Naive thymus-derived CD4-positive, alpha-beta T cell (primary cell): ENCODE data around the gene KIAA0930. TPM values are rescaled to one million over a fixed set of nuclear protein-coding genes. Genes with fewer than 3 reads are reported as not detected.
"Not testable (repeated sequence)": the region's sequence is repeated elsewhere in the genome, so short reads cannot be mapped to it uniquely, and the experiment has no call there.

ENCODE experiments used
- ATAC-seq: fragments of 150-1000 bp; cut with Tn5 transposase; 2 replicates; pipeline ENCODE4 v1.10.0; 2021; ENCODE audit warnings: mild to moderate bottlenecking, moderate library complexity
- CTCF ChIA-PET: fragments of 350-600 bp; sonication (Branson Sonifier 250); formaldehyde crosslinking; loops from one replicate; lab custom pipeline; 2021; ENCODE audit warnings: antibody characterized with exemption; lab: Charles Lee
- POLR2A ChIA-PET: fragments of 350-600 bp; sonication (Branson Sonifier 250); formaldehyde crosslinking; loops from one replicate; lab custom pipeline; 2021; ENCODE audit warnings: antibody characterized with exemption, inconsistent platforms; lab: Charles Lee
- DNase-seq, 9 donors: peaks; one replicate each; pipeline versions ENCODE4 v3.0.0 to v3.0.0-alpha.2; 2020 to 2022; ENCODE audit warnings: mixed read lengths in 1 of 9
- H3K27ac ChIP-seq: one replicate; pipeline ENCODE4 v1.7.0; 2013; ENCODE audit warnings: mild to moderate bottlenecking, low read depth, low read length, moderate library complexity
- H3K27me3 ChIP-seq, 2 donors: one replicate each; pipeline ENCODE4 v1.7.0; 2013; ENCODE audit warnings: low read length in 2 of 2, mild to moderate bottlenecking in 2 of 2, moderate library complexity in 2 of 2; ENCODE audit not compliant: control insufficient read depth in 2 of 2, insufficient read depth in 2 of 2
- H3K36me3 ChIP-seq, 3 experiments: 1 replicate in 2 of 3; 2 replicates in 1 of 3; pipeline ENCODE4 v1.7.0; 2013; ENCODE audit warnings: low read length in 3 of 3, mild to moderate bottlenecking in 3 of 3, moderate library complexity in 1 of 3; ENCODE audit not compliant: insufficient read depth in 3 of 3, control insufficient read depth in 2 of 3
- H3K4me1 ChIP-seq, 2 donors: one replicate each; pipeline ENCODE4 v1.7.0; 2013; ENCODE audit warnings: low read length in 2 of 2, mild to moderate bottlenecking in 2 of 2, moderate library complexity in 1 of 2; ENCODE audit not compliant: control insufficient read depth in 2 of 2, insufficient read depth in 2 of 2
- H3K4me3 ChIP-seq: 2 replicates; pipeline ENCODE4 v1.7.0; 2013; ENCODE audit warnings: mild to moderate bottlenecking, low read length
- H3K9me3 ChIP-seq, 3 experiments: 1 replicate in 2 of 3; 2 replicates in 1 of 3; pipeline ENCODE4 v1.7.0; 2013; ENCODE audit warnings: low read length in 3 of 3; ENCODE audit not compliant: control insufficient read depth in 2 of 3
- H3K27ac Mint-ChIP-seq, 9 donors: one replicate each; pipeline ENCODE4 v1.8.0; 2020 to 2022; ENCODE audit warnings: mixed read lengths in 9 of 9, mild to moderate bottlenecking in 8 of 9, moderate library complexity in 5 of 9, inconsistent platforms in 2 of 9
- H3K27me3 Mint-ChIP-seq, 5 donors: one replicate each; pipeline ENCODE4 v1.8.0; 2021 to 2022; ENCODE audit warnings: mixed read lengths in 5 of 5, mild to moderate bottlenecking in 1 of 5
- H3K36me3 Mint-ChIP-seq, 5 donors: one replicate each; pipeline ENCODE4 v1.8.0; 2020 to 2022; ENCODE audit warnings: mixed read lengths in 5 of 5, mild to moderate bottlenecking in 3 of 5, inconsistent platforms in 1 of 5
- H3K4me1 Mint-ChIP-seq, 7 donors: one replicate each; pipeline ENCODE4 v1.8.0; 2020 to 2022; ENCODE audit warnings: mixed read lengths in 7 of 7, mild to moderate bottlenecking in 3 of 7, inconsistent platforms in 1 of 7
- H3K4me3 Mint-ChIP-seq, 10 donors: one replicate each; pipeline ENCODE4 v1.8.0; 2020 to 2022; ENCODE audit warnings: mild to moderate bottlenecking in 10 of 10, mixed read lengths in 10 of 10, moderate library complexity in 6 of 10, inconsistent platforms in 2 of 10
- H3K9me3 Mint-ChIP-seq, 11 donors: one replicate each; pipeline ENCODE4 v1.8.0; 2020 to 2022; ENCODE audit warnings: mixed read lengths in 11 of 11, mild to moderate bottlenecking in 4 of 11, inconsistent platforms in 1 of 11, moderate library complexity in 1 of 11
- intact Hi-C, 2 donors: fragments of 100-400 bp; cut with micrococcal nuclease; formaldehyde crosslinking; loops; one replicate each; pipeline ENCODE4 v1.15.1; 2023
- polyA plus RNA-seq, 2 donors: library from polyadenylated mRNA; unstranded; fragments of 300-500 nt; fragmentation: Illumina TruSeq; gene quantifications; one replicate each; pipeline ENCODE4 v1.2.3, GENCODE V29; 2021
- total RNA-seq, 6 experiments: library from RNA in 5 of 6; stranded (reverse) in 5 of 6; gene quantifications; 1 replicate in 5 of 6; 2 replicates in 1 of 6; pipeline ENCODE4 v1.2.3 and lab custom pipeline; 2021 to 2026

Gene KIAA0930
- total and polyA plus RNA-seq, 7 experiments from 2014 or later, result 2.3 to 58.2 (median 21.6) TPM

DNA sequence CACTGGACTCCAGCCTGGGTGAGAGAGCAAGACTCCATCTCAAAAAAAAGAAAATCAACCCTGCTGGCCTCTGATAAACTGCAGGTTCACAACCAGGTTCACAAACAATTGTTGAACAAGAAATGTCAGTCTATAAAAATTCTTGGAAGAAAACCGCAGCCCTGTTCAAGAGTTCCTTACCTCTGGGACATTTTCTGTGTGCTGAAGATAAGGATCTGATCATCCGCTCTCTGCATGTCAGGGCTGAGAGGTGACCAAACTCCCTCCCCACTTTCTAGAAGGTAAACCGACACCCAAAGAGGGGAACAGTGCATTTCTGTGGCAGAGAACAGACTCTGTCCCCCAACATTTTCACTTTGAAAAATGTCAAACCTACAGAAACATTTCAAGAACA is 39.9 kb upstream of the KIAA0930 start:
- Mint-ChIP-seq H3K27me3 (peaks cover 4 to 30% (median 10%) of the 10 kb centered on the region in 5 donors), H3K36me3 (no peaks in the 10 kb centered on the region), H3K27ac (peak overlapping the region in 2 of 9 donors; percentile 21 to 75), H3K4me3 (peak overlapping the region in 1 of 10 donors; percentile 4), H3K4me1 (peaks cover 6 to 21% (median 16%) of the 10 kb centered on the region in 7 donors), H3K9me3 (peaks cover 0 to 1% (median 0%) of the 10 kb centered on the region in 11 donors)
- intact Hi-C loops, result loop anchor here in 1 of 2 donors (5.0 kb wide), 1 partner anchor 37 kb away; no protein-coding TSS in a partner anchor
- ChIA-PET CTCF (no interaction called here), POLR2A (interaction anchor here (0.6 kb wide), 1 partner anchor 65 kb away, joined by 4 read pairs; no protein-coding TSS in a partner anchor)
- Histone ChIP-seq H3K36me3 (no peaks in the 10 kb centered on the region), H3K27ac (no peak overlapping the region), H3K27me3 (no peaks in the 10 kb centered on the region), H3K4me3 (no peak overlapping the region), H3K9me3 (no peaks in the 10 kb centered on the region), H3K4me1 (peaks cover 3 to 12% of the 10 kb centered on the region in 2 donors)
- ATAC-seq (no peak), DNase-seq (no peak)

DNA sequence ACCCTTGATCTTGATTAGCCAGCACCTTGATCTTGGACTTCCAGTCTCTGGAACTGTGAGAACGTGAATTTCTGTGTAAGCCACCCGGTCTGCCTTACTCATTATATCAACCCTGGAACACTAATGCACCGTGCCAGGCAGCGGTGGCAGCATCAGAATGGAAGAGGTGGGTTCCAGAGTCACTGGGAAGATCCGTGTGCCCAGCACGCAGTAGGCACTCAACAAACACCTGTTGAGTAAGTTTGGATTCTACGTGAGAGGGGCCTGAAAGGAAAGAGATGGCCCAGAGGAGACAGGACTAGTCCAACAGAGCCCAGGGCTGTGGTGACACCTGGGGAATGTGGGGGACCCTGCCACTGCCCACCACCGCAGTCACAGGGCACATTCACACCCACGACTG is 37.4 kb upstream of the KIAA0930 start:
- Histone ChIP-seq H3K27me3 (no peaks in the 10 kb centered on the region), H3K4me1 (peaks cover 0 to 7% of the 10 kb centered on the region in 2 donors), H3K4me3 (no peak overlapping the region), H3K36me3 (no peaks in the 10 kb centered on the region), H3K9me3 (no peaks in the 10 kb centered on the region), H3K27ac (no peak overlapping the region)
- H3K27ac Mint-ChIP-seq, result peak overlapping the region in 5 of 9 donors; percentile 2 to 58 (median 26)
- H3K4me1 Mint-ChIP-seq, result peaks cover 6 to 21% (median 13%) of the 10 kb centered on the region in 7 donors
- ChIA-PET POLR2A (no interaction called here), CTCF (no interaction called here)
- intact Hi-C loops, result no loop called here
- no peaks in the 10 kb centered on the region for H3K36me3 Mint-ChIP-seq
- H3K9me3 Mint-ChIP-seq, result peaks cover 0 to 1% (median 0%) of the 10 kb centered on the region in 11 donors
- DNase-seq (no peak), ATAC-seq (no peak)
- H3K27me3 Mint-ChIP-seq, result peaks cover 0 to 10% (median 0%) of the 10 kb centered on the region in 5 donors
- H3K4me3 Mint-ChIP-seq, result no peak overlapping the region

DNA sequence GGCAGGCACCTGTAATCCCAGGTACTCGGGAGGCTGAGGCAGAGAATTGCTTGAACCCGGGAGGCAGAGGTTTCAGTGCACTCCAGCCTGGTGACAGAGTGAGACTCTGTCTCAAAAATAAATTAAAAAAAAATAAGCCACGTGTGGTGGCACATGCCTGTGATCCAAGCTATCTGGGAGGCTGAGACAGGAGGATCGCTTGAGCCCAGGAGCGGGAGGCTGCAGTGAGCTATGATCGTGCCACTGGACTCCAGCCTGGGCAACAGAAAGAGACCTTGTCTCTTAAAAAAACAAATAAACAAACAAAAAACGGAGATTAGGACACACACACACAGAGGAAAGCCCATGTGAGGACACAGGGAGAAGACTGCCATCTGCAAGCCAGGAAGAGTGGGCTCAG is 37.0 kb upstream of the KIAA0930 start:
- POLR2A ChIA-PET, H3K36me3 ChIP-seq, H3K36me3 Mint-ChIP-seq, H3K9me3 Mint-ChIP-seq, H3K4me1 ChIP-seq, H3K9me3 ChIP-seq, H3K4me3 ChIP-seq, intact Hi-C loops, H3K27me3 ChIP-seq, H3K27me3 Mint-ChIP-seq, DNase-seq, ATAC-seq, H3K27ac ChIP-seq, CTCF ChIA-PET, H3K4me3 Mint-ChIP-seq: not testable (repeated sequence)
- peak overlapping the region in 6 of 9 donors; percentile 2 to 58 (median 33) for H3K27ac Mint-ChIP-seq
- peaks cover 6 to 21% (median 13%) of the 10 kb centered on the region in 7 donors for H3K4me1 Mint-ChIP-seq

DNA sequence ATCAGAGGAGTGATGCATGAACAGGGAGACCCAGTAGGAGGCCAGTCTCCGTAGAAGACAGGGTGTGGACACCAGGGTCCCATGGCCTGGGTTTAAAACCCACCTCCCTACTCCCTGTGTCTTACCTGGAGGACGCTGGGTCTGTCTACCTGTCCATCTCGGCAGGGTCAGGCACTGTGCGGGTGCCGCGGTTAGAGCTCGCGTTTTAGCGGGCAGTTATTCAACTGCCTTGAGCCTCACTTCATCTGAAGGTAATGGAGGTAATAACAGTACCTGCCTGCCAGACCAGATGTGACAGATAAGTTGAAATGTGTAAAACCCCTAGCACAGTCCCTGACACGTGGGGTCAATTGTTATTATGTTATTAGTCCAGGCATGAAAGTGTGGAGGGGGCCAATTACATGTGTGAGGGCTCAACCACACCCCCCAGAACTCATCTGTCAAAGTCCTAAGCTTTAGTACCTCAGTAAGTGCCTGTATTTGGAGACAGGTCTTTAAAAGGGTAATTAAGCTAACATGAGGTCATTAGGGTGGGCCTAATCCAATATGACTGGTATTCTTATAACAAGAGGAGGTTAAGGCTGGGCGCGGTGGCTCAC is 35.9 kb upstream of the KIAA0930 start:
- Mint-ChIP-seq H3K27ac (no peak overlapping the region), H3K4me1 (peaks cover 6 to 18% (median 12%) of the 10 kb centered on the region in 7 donors), H3K9me3 (peaks cover 0 to 1% (median 0%) of the 10 kb centered on the region in 11 donors), H3K36me3 (no peaks in the 10 kb centered on the region), H3K4me3 (no peak overlapping the region), H3K27me3 (peaks cover 0 to 7% (median 0%) of the 10 kb centered on the region in 5 donors)
- no peaks in the 10 kb centered on the region for H3K9me3 ChIP-seq
- ATAC-seq (no peak), DNase-seq (no peak)
- no peak overlapping the region for H3K4me3 ChIP-seq
- H3K36me3 ChIP-seq, result no peaks in the 10 kb centered on the region
- no peaks in the 10 kb centered on the region for H3K27me3 ChIP-seq
- CTCF ChIA-PET, result no interaction called here
- peaks cover 0 to 7% of the 10 kb centered on the region in 2 donors for H3K4me1 ChIP-seq
- POLR2A ChIA-PET, result no interaction called here
- intact Hi-C loops, result no loop called here
- H3K27ac ChIP-seq, result no peak overlapping the region

DNA sequence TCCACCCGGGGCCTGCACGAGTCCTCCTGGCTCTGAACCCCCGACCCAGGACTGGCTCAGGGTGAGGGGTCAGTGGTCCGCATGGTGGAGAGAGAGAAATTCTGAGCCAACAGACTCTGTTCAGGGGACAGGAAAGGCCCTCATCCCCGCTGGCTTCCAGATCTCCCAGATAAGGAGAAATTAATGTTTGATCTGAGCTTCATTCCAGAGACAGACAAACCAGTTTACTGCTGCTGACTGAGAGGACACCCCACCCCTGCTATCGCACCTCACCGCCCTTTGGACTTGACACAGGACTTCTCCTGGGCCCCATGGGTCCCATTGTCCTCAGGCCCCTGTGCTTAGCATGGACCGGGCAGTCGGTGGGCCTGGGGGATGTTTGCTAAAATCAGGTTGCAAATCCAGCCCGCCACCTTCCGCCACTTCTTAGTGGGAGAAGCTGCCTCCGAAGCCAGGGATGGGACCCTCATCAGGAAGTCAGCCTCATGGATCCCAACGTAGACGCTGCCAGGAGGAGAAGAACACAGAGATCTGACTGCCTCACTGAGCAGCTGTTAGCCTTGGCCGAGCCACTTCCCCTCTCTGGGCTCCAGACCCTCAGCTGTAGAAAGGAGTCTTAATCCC is 32.9 kb upstream of the KIAA0930 start:
- no peak for ATAC-seq
- no peaks in the 10 kb centered on the region for H3K27me3 ChIP-seq
- H3K4me1 ChIP-seq, result peaks cover 4% of the 10 kb centered on the region in 2 donors
- Mint-ChIP-seq H3K27ac (no peak overlapping the region), H3K4me1 (peaks cover 5 to 11% (median 10%) of the 10 kb centered on the region in 7 donors), H3K27me3 (peaks cover 0 to 25% (median 0%) of the 10 kb centered on the region in 5 donors), H3K4me3 (no peak overlapping the region), H3K36me3 (no peaks in the 10 kb centered on the region), H3K9me3 (no peaks in the 10 kb centered on the region)
- no peak overlapping the region for H3K4me3 ChIP-seq
- no peaks in the 10 kb centered on the region for H3K36me3 ChIP-seq
- intact Hi-C loops, result no loop called here
- H3K9me3 ChIP-seq, result no peaks in the 10 kb centered on the region
- ChIA-PET CTCF (no interaction called here), POLR2A (interaction anchor here (1.2 to 1.5 kb wide), 2 partner anchors 23 to 36 kb away, joined by 3 read pairs; no protein-coding TSS in a partner anchor)
- DNase-seq, result no peak
- H3K27ac ChIP-seq, result no peak overlapping the region

DNA sequence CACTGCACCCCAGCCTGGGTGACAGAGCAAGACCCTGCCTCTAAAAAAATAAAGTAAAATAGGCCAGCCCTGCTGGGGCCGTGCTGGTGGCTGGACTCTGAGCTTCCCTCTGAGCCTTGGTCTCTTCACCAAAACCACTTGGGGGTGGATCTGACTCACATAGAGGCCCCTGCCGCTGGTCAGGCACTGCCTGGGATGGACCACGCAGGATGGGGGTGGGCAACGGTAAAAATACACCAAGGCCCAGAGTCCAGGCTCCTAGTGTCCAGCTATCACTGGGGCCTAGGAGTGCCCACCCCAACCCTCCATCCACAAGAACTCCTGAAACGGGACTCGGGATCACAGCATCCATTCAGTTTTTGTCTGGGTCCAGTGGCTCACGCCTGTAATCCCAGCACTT is 31.8 kb upstream of the KIAA0930 start:
- Histone ChIP-seq H3K4me1 (peaks cover 4% of the 10 kb centered on the region in 2 donors), H3K27ac (no peak overlapping the region), H3K4me3 (no peak overlapping the region), H3K27me3 (no peaks in the 10 kb centered on the region), H3K9me3 (no peaks in the 10 kb centered on the region), H3K36me3 (no peaks in the 10 kb centered on the region)
- Mint-ChIP-seq H3K27ac (no peak overlapping the region), H3K4me3 (no peak overlapping the region), H3K27me3 (peaks cover 0 to 29% (median 0%) of the 10 kb centered on the region in 5 donors), H3K4me1 (peaks cover 4 to 11% (median 8%) of the 10 kb centered on the region in 7 donors), H3K9me3 (no peaks in the 10 kb centered on the region), H3K36me3 (no peaks in the 10 kb centered on the region)
- CTCF ChIA-PET, result interaction anchor here (1.0 to 1.2 kb wide), 2 partner anchors 24 to 69 kb away, joined by 3 to 5 read pairs; no protein-coding TSS in a partner anchor
- DNase-seq, result no peak
- POLR2A ChIA-PET, result interaction anchor here (1.2 to 1.5 kb wide), 2 partner anchors 24 to 37 kb away, joined by 3 read pairs; no protein-coding TSS in a partner anchor
- no peak for ATAC-seq
- intact Hi-C loops, result no loop called here
